GM12878 (cell line): ENCODE measurements around the gene VPS18. TPM values are rescaled to one million over a fixed set of nuclear protein-coding genes. Genes with fewer than 3 reads are reported as not detected.

Experiments
- ATF7 ChIP-seq: fragments of 450-650 bp; IDR thresholded peaks from 2 replicates; pipeline ENCODE4 v1.6.1; 2016; ENCODE audit warnings: low read depth, mild to moderate bottlenecking
- BACH1 ChIP-seq: fragments of 450-650 bp; IDR thresholded peaks from 2 replicates; pipeline ENCODE4 v1.6.1; 2017; ENCODE audit warnings: mild to moderate bottlenecking, borderline replicate concordance
- BCL3 ChIP-seq: IDR thresholded peaks from 2 replicates; pipeline ENCODE4 v1.6.1; 2011; ENCODE audit warnings: borderline replicate concordance, low read depth, mild to moderate bottlenecking, moderate library complexity, low read length; ENCODE audit not compliant: insufficient read depth, poor library complexity, severe bottlenecking
- BHLHE40 ChIP-seq, 2 experiments: fragments of 450-650 bp in 1 of 2; IDR thresholded peaks; 2 replicates each; pipeline ENCODE4 v1.6.1; 2011 to 2017; ENCODE audit warnings: low read depth in 2 of 2, borderline replicate concordance in 1 of 2, improper control_type of control experiment in 1 of 2, low read length in 1 of 2, mild to moderate bottlenecking in 1 of 2
- BMI1 ChIP-seq: fragments of 450-650 bp; IDR thresholded peaks from 2 replicates; pipeline ENCODE4 v1.6.1; 2016; ENCODE audit warnings: mild to moderate bottlenecking, moderate library complexity, borderline replicate concordance
- EED ChIP-seq: sonication (generic); IDR thresholded peaks from 2 replicates; pipeline ENCODE4 v1.6.1; 2016; ENCODE audit warnings: antibody characterized with exemption, low read depth
- FOXK2 ChIP-seq: fragments of 450-650 bp; IDR thresholded peaks from 2 replicates; pipeline ENCODE4 v1.6.1; 2017; ENCODE audit warnings: mild to moderate bottlenecking, moderate library complexity
- GABPA ChIP-seq: IDR thresholded peaks from 2 replicates; pipeline ENCODE4 v1.6.1; 2014; ENCODE audit warnings: antibody characterized with exemption, low read depth, mild to moderate bottlenecking, inconsistent platforms
- HSF1 ChIP-seq: fragments of 150-350 bp; IDR thresholded peaks from 2 replicates; pipeline ENCODE4 v1.6.1; 2014; ENCODE audit warnings: mild to moderate bottlenecking, low read depth, low read length
- IKZF1 ChIP-seq: fragments of 450-650 bp; conservative IDR thresholded peaks from 2 replicates; pipeline ENCODE4 v1.6.1; 2017; ENCODE audit warnings: antibody characterized with exemption, mild to moderate bottlenecking
- IRF4 ChIP-seq: IDR thresholded peaks from 2 replicates; pipeline ENCODE4 v1.6.1; 2011; ENCODE audit warnings: low read depth, low read length
- JUNB ChIP-seq: IDR thresholded peaks from 2 replicates; pipeline ENCODE4 v1.6.1; 2016; ENCODE audit warnings: antibody characterized with exemption, mild to moderate bottlenecking
- MLLT1 ChIP-seq: fragments of 450-650 bp; IDR thresholded peaks from 2 replicates; pipeline ENCODE4 v1.6.1; 2016; ENCODE audit warnings: mild to moderate bottlenecking
- NBN ChIP-seq: fragments of 450-650 bp; IDR thresholded peaks from 2 replicates; pipeline ENCODE4 v1.6.1; 2016
- POLR2A ChIP-seq: IDR thresholded peaks from 2 replicates; pipeline ENCODE4 v1.6.1; 2011; ENCODE audit warnings: low read depth, mild to moderate bottlenecking, low read length
- POLR2AphosphoS5 ChIP-seq: IDR thresholded peaks from 2 replicates; pipeline ENCODE4 v1.6.1; 2011; ENCODE audit warnings: mild to moderate bottlenecking, low read length, inconsistent platforms
- RELA ChIP-seq: fragments of 450-650 bp; IDR thresholded peaks from 2 replicates; pipeline ENCODE4 v1.8.0; 2014; ENCODE audit warnings: borderline replicate concordance; ENCODE audit not compliant: partially characterized antibody
- SIN3A ChIP-seq: IDR thresholded peaks from 2 replicates; pipeline ENCODE4 v1.6.1; 2012; ENCODE audit warnings: low read depth, low read length, improper control_type of control experiment
- SMAD1 ChIP-seq: fragments of 450-650 bp; IDR thresholded peaks from 2 replicates; pipeline ENCODE4 v1.6.1; 2018; ENCODE audit warnings: mild to moderate bottlenecking, low read depth; ENCODE audit not compliant: partially characterized antibody
- TCF12 ChIP-seq: IDR thresholded peaks from 2 replicates; pipeline ENCODE4 v1.6.1; 2011; ENCODE audit warnings: low read depth, mild to moderate bottlenecking, low read length
- ZNF274 ChIP-seq: IDR thresholded peaks from one replicate; pipeline ENCODE4 v1.8.0; 2011; ENCODE audit not compliant: insufficient read length, insufficient read depth
- ZNF687 ChIP-seq: fragments of 450-650 bp; IDR thresholded peaks from 2 replicates; pipeline ENCODE4 v1.6.1; 2017; ENCODE audit warnings: mild to moderate bottlenecking, moderate library complexity
- ZSCAN29 ChIP-seq: fragments of 450-650 bp; IDR thresholded peaks from 2 replicates; pipeline ENCODE4 v1.6.1; 2017; ENCODE audit warnings: mild to moderate bottlenecking, moderate library complexity
- polyA plus RNA-seq, 11 experiments: library from polyadenylated mRNA; depleted of rRNA in 4 of 11; unstranded in 6 of 11; stranded (reverse) in 5 of 11; fragments of >200 nt; fragmentation: Nextera tagmentation in 4 of 11; fragmentation: Illumina TruSeq in 1 of 11; extraction: Ambion mirVana in 4 of 11; extraction: Trizol in 1 of 11; gene quantifications; 1 replicate in 1 of 11; 2 replicates in 10 of 11; pipeline versions ENCODE4 v1.2.1 to v1.2.3, GENCODE V29; 2011 to 2016; ENCODE audit warnings: inconsistent platforms in 2 of 11, missing spikeins in 2 of 11, low read depth in 1 of 11
- total RNA-seq, 4 experiments: library from RNA; depleted of rRNA in 3 of 4; stranded (reverse); fragments of >200 nt in 3 of 4; fragmentation: Illumina TruSeq in 1 of 4; extraction: Trizol in 1 of 4; gene quantifications; 2 replicates each; pipeline versions ENCODE4 v1.2.1 to v1.2.3, GENCODE V29; 2013 to 2021

The VPS18 gene
- total and polyA plus RNA-seq, 10 of the 15 experiments (the other 5 are each of a cell fraction or from before 2014, with no cell fraction given) = 0.71 to 20.4 (median 10.6) TPM

GRCh38 chr15:40870716-40871115 is 23.5 kb upstream of the VPS18 start (continued):
- TF ChIP-seq MLLT1 = no peak; the same call in none of the 2 replicates
- no peak for TF ChIP-seq POLR2A
- no peak for TF ChIP-seq GABPA
- TF ChIP-seq ZNF274 = no peak
- TF ChIP-seq TCF12 = peak; percentile 54; the same call in 1 of the 2 replicates
- no peak for TF ChIP-seq IRF4
- TF ChIP-seq RELA = peak; percentile 26
- TF ChIP-seq BMI1 = no peak
- TF ChIP-seq EED = 0 out of 2 replicates have a peak, but pooled peaks have one; percentile 22
- TF ChIP-seq POLR2AphosphoS5 = peak; percentile 53; the same call in 1 of the 2 replicates
- no peak for TF ChIP-seq ZSCAN29
- TF ChIP-seq BCL3 = no peak
- no peak for TF ChIP-seq JUNB
- TF ChIP-seq BACH1 = peak; percentile 8; the same call in 1 of the 2 replicates
- TF ChIP-seq SMAD1 = no peak
- peak; percentile 9; the same call in 1 of the 2 replicates for TF ChIP-seq ZNF687
- no peak for TF ChIP-seq HSF1
- TF ChIP-seq ATF7 = 0 out of 2 replicates have a peak, but pooled peaks have one; percentile 18
- peak; percentile 41; the same call in 1 of the 2 replicates for TF ChIP-seq IKZF1
- TF ChIP-seq FOXK2 = no peak
- TF ChIP-seq SIN3A = no peak
- TF ChIP-seq NBN = peak; percentile 77
- TF ChIP-seq BHLHE40 (IDR thresholded peaks at IDR 0.05; ENCODE audit: borderline replicate concordance in 1 of 2, low read depth in 2 of 2, low read length in 1 of 2) = peak in 1 of 2 experiments; percentile 17; a peak in 1 of 4 replicates
